Measurements from ENCODE around the gene KRT1. TPM values are rescaled to one million over a fixed set of nuclear protein-coding genes. Genes with fewer than 3 reads are reported as not detected.
A peak's percentile ranks its signal among the peaks of the same experiment; 100 is the strongest.
"Not testable (repeated sequence)": the region's sequence is repeated elsewhere in the genome, so short reads cannot be mapped to it uniquely, and the experiment has no call there.

Gene KRT1
- total RNA-seq, 1 donor from 2014 or later: not detected

DNA sequence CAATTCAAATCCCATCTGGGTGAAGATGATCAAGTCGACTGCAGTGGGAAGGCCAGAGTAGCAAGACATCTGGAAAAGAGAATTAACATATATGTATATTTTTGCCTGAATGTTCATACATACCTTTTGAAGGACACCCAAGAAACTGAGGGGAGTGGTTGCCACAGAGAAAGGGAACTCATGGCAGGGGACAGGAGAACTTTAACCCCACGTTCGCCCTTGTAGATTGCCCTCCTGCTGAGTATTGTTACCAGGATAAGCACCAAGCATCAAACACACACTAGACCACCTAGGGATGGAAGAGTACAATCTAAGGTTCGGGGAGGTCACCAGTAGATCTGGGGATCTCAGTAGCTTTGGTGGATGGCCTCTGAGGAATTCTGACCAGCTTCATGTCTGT lies 9.7 kb downstream of the KRT1 start:
- H3K4me1 Mint-ChIP-seq (ENCODE audit: low read depth): no peaks in the 10 kb centered on the region
- H3K9me3 Mint-ChIP-seq (ENCODE audit: low read depth): no peaks in the 10 kb centered on the region
- no peak overlapping the region for H3K4me3 Mint-ChIP-seq (ENCODE audit: unreplicated experiment)
- no peak overlapping the region for H3K27ac Mint-ChIP-seq (ENCODE audit: unreplicated experiment)
- TF ChIP-seq, protein P1, sequence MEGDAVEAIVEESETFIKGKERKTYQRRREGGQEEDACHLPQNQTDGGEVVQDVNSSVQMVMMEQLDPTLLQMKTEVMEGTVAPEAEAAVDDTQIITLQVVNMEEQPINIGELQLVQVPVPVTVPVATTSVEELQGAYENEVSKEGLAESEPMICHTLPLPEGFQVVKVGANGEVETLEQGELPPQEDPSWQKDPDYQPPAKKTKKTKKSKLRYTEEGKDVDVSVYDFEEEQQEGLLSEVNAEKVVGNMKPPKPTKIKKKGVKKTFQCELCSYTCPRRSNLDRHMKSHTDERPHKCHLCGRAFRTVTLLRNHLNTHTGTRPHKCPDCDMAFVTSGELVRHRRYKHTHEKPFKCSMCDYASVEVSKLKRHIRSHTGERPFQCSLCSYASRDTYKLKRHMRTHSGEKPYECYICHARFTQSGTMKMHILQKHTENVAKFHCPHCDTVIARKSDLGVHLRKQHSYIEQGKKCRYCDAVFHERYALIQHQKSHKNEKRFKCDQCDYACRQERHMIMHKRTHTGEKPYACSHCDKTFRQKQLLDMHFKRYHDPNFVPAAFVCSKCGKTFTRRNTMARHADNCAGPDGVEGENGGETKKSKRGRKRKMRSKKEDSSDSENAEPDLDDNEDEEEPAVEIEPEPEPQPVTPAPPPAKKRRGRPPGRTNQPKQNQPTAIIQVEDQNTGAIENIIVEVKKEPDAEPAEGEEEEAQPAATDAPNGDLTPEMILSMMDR (IDR thresholded peaks at IDR 0.05): no peak
- no peaks in the 10 kb centered on the region for H3K36me3 Mint-ChIP-seq (ENCODE audit: low read depth)
- H3K27me3 Mint-ChIP-seq (ENCODE audit: low read depth): peaks cover 45% of the 10 kb centered on the region
- DNase-seq (ENCODE audit: low spot score): no peak

DNA sequence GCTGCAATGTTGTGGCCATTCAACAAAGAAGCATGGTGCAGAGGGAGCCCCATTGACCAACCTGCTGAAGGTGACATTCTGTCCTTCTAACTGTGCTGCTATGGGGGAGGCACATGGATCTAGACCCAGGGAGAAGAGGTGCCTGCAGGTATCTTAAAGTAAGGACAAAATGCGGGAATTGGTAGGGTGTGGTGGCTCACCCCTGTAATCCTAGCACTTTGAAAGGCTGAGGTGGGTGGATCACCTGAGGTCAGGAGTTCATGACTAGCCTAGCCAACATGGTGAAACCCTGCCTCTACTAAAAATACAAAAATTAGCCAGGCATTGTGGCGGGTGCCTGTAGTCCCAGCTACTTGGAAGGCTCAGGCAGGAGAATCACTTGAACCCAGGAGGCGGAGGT lies 10.3 kb downstream of the KRT1 start:
- H3K27ac Mint-ChIP-seq (ENCODE audit: unreplicated experiment); DNase-seq (ENCODE audit: low spot score); H3K9me3 Mint-ChIP-seq (ENCODE audit: low read depth); H3K4me1 Mint-ChIP-seq (ENCODE audit: low read depth); H3K36me3 Mint-ChIP-seq (ENCODE audit: low read depth); H3K4me3 Mint-ChIP-seq (ENCODE audit: unreplicated experiment): not testable (repeated sequence)
- H3K27me3 Mint-ChIP-seq (ENCODE audit: low read depth): peaks cover 50% of the 10 kb centered on the region

DNA sequence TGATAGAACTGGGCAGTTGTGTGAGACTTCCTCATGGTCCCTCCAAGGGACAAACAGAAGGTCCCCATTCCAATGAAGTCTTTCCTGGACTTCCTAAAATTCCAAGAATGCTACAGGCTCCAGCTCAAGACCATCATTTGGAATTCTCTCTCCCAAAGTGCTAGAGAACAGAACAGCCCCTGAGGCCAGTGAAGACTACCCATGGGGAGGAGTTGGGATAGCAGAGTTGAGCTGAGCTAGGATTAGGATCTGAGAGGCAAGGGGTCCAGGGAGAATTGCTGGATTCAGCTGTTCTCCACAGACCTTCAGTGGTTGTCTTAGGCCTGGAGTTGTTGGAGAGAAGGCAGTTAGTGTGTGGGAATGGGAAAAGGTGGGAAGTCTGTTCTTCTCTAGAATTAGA lies 10.8 kb downstream of the KRT1 start:
- Mint-ChIP-seq H3K27ac (ENCODE audit: unreplicated experiment) (no peak overlapping the region), H3K9me3 (ENCODE audit: low read depth) (no peaks in the 10 kb centered on the region), H3K27me3 (ENCODE audit: low read depth) (peaks cover 48% of the 10 kb centered on the region), H3K4me1 (ENCODE audit: low read depth) (no peaks in the 10 kb centered on the region), H3K4me3 (ENCODE audit: unreplicated experiment) (no peak overlapping the region), H3K36me3 (ENCODE audit: low read depth) (no peaks in the 10 kb centered on the region)
- DNase-seq (ENCODE audit: low spot score): no peak
- TF ChIP-seq, protein P1 (IDR thresholded peaks at IDR 0.05): no peak

DNA sequence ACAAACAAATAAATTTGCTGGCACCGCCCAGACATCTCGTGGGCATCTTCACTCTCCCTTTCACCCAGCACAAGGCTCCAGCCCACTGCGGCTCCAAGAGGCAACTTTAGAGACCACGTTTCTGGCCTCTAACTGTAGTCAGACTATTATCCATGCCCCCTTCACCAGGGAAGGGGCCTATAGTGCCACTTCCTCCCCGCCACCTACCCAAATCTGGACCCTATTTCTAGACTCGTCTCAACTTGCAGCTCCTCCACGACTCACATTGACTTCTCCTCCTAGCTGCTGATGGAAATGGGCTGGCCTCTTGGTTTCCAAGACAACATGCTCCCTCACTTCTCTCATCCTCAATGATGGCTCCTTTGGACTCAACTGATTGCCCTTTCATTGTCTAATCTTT lies 12.3 kb downstream of the KRT1 start:
- no peak overlapping the region for H3K4me3 Mint-ChIP-seq (ENCODE audit: unreplicated experiment)
- H3K9me3 Mint-ChIP-seq (ENCODE audit: low read depth): no peaks in the 10 kb centered on the region
- no peaks in the 10 kb centered on the region for H3K4me1 Mint-ChIP-seq (ENCODE audit: low read depth)
- TF ChIP-seq, protein P1 (IDR thresholded peaks at IDR 0.05): no peak
- DNase-seq (ENCODE audit: low spot score): no peak
- H3K27ac Mint-ChIP-seq (ENCODE audit: unreplicated experiment): no peak overlapping the region
- peaks cover 53% of the 10 kb centered on the region for H3K27me3 Mint-ChIP-seq (ENCODE audit: low read depth)
- H3K36me3 Mint-ChIP-seq (ENCODE audit: low read depth): no peaks in the 10 kb centered on the region

DNA sequence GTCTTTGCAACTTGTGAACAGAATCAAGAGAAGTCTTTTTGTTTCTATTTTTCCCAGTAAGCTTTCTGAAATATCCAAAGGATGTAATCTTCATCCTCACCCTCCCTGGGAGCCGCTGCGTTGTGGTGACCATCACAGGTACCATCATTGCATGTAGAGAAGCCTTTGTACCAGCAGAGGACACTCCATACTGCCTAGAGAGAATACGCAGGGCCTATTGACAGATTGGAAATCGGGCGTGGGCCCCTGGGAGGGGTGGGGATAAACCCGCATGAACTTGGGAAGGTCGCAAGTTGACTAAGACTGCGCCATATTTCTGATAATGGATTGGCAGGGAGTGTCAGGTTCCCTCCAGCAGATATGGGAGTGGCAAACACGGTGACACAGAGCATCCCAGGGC lies 12.7 kb downstream of the KRT1 start:
- peaks cover 57% of the 10 kb centered on the region for H3K27me3 Mint-ChIP-seq (ENCODE audit: low read depth)
- TF ChIP-seq, protein P1 (IDR thresholded peaks at IDR 0.05): peak; percentile 36
- no peak for DNase-seq (ENCODE audit: low spot score)
- H3K4me1 Mint-ChIP-seq (ENCODE audit: low read depth): no peaks in the 10 kb centered on the region
- H3K4me3 Mint-ChIP-seq (ENCODE audit: unreplicated experiment): no peak overlapping the region
- no peak overlapping the region for H3K27ac Mint-ChIP-seq (ENCODE audit: unreplicated experiment)
- no peaks in the 10 kb centered on the region for H3K36me3 Mint-ChIP-seq (ENCODE audit: low read depth)
- H3K9me3 Mint-ChIP-seq (ENCODE audit: low read depth): no peaks in the 10 kb centered on the region

DNA sequence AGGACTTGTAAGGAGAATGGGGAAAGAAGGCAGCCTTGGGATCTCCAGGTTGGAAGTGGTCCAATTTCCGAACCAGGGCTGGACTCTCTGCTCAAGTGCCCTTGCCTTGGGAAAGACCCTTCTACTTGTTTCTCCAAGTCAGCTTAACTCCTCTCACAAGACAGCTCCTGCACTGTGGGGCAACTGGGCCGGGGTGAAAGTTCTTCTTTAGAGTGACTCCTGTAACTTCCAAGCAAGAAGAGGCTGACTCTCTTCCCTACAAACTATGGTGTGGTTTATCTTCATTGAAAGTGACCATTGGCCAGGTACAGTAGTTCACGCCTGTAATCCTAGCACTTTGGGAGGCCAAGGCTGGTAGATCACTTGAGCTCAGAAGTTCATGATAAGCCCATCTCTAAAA lies 13.7 kb downstream of the KRT1 start:
- no peak for DNase-seq (ENCODE audit: low spot score)
- Mint-ChIP-seq H3K27me3 (ENCODE audit: low read depth) (peaks cover 65% of the 10 kb centered on the region), H3K9me3 (ENCODE audit: low read depth) (no peaks in the 10 kb centered on the region), H3K27ac (ENCODE audit: unreplicated experiment) (no peak overlapping the region), H3K4me1 (ENCODE audit: low read depth) (no peaks in the 10 kb centered on the region), H3K36me3 (ENCODE audit: low read depth) (no peaks in the 10 kb centered on the region), H3K4me3 (ENCODE audit: unreplicated experiment) (no peak overlapping the region)
- TF ChIP-seq, protein P1 (IDR thresholded peaks at IDR 0.05): no peak

Data from chondrocyte (in vitro differentiated cells).